Astrocyte (in vitro differentiated cells and primary cell): ENCODE data around the gene CERT1. TPM values are rescaled to one million over a fixed set of nuclear protein-coding genes. Genes with fewer than 3 reads are reported as not detected.

Experiments used
- DNase-seq: peaks from one replicate; pipeline ENCODE4 v3.0.0-alpha.2; 2010; ENCODE audit warnings: low read depth
- FAIRE-seq: peaks from 2 replicates; lab custom pipeline; 2011; peaks lifted over from hg19 to GRCh38; lab: Jason Lieb, UNC
- H2AFZ ChIP-seq: 2 replicates; pipeline ENCODE4 v1.6.0; 2012; ENCODE audit warnings: low read depth, low read length, inconsistent platforms
- H3K27ac ChIP-seq: 2 replicates; pipeline ENCODE4 v1.5.1; 2011; ENCODE audit warnings: low read depth, low read length, inconsistent platforms
- H3K27me3 ChIP-seq: 2 replicates; pipeline ENCODE4 v1.6.0; 2011; ENCODE audit warnings: low read length, inconsistent platforms; ENCODE audit not compliant: insufficient read depth
- H3K36me3 ChIP-seq: 2 replicates; pipeline ENCODE4 v1.5.1; 2011; ENCODE audit warnings: low read length, inconsistent platforms; ENCODE audit not compliant: insufficient read depth
- H3K4me1 ChIP-seq: 2 replicates; pipeline ENCODE4 v1.5.1; 2011; ENCODE audit warnings: low read length, inconsistent platforms; ENCODE audit not compliant: insufficient read depth
- H3K4me2 ChIP-seq: 2 replicates; pipeline ENCODE4 v1.6.0; 2012; ENCODE audit warnings: low read length, inconsistent platforms
- H3K4me3 ChIP-seq: 2 replicates; pipeline ENCODE4 v1.5.1; 2011; ENCODE audit warnings: low read depth, mild to moderate bottlenecking, low read length, inconsistent platforms; ENCODE audit not compliant: insufficient read depth
- H3K79me2 ChIP-seq: 2 replicates; pipeline ENCODE4 v1.6.0; 2012; ENCODE audit warnings: mild to moderate bottlenecking, low read length, inconsistent platforms; ENCODE audit not compliant: insufficient read depth
- H3K9ac ChIP-seq: 2 replicates; pipeline ENCODE4 v1.6.0; 2012; ENCODE audit warnings: mild to moderate bottlenecking, low read length, inconsistent platforms
- H3K9me3 ChIP-seq: 2 replicates; pipeline ENCODE4 v1.5.1; 2012; ENCODE audit warnings: low read depth, mild to moderate bottlenecking, low read length, inconsistent platforms; ENCODE audit not compliant: insufficient read depth
- H4K20me1 ChIP-seq: 2 replicates; pipeline ENCODE4 v1.6.0; 2012; ENCODE audit warnings: low read length, inconsistent platforms; ENCODE audit not compliant: insufficient read depth
- H3K27ac Mint-ChIP-seq: one replicate; pipeline ENCODE4 v1.8.0; 2021; ENCODE audit warnings: mild to moderate bottlenecking, mixed read lengths; ENCODE audit not compliant: unreplicated experiment
- H3K27me3 Mint-ChIP-seq: one replicate; pipeline ENCODE4 v1.8.0; 2021; ENCODE audit warnings: low read depth, mixed read lengths; ENCODE audit not compliant: unreplicated experiment
- H3K36me3 Mint-ChIP-seq: one replicate; pipeline ENCODE4 v1.8.0; 2021; ENCODE audit warnings: low read depth, mixed read lengths; ENCODE audit not compliant: unreplicated experiment
- H3K4me1 Mint-ChIP-seq: one replicate; pipeline ENCODE4 v1.8.0; 2021; ENCODE audit warnings: low read depth, mixed read lengths; ENCODE audit not compliant: unreplicated experiment
- H3K4me3 Mint-ChIP-seq: one replicate; pipeline ENCODE4 v1.8.0; 2021; ENCODE audit warnings: mild to moderate bottlenecking, moderate library complexity, mixed read lengths; ENCODE audit not compliant: unreplicated experiment
- H3K9me3 Mint-ChIP-seq: one replicate; pipeline ENCODE4 v1.8.0; 2021; ENCODE audit warnings: mild to moderate bottlenecking, mixed read lengths; ENCODE audit not compliant: unreplicated experiment
- CTCF ChIP-seq: IDR thresholded peaks from 2 replicates; pipeline ENCODE4 v1.5.1; 2011; ENCODE audit warnings: low read depth, mild to moderate bottlenecking, inconsistent platforms, low read length, moderate library complexity; ENCODE audit not compliant: insufficient read depth
- EZH2 ChIP-seq: IDR thresholded peaks from 2 replicates; pipeline ENCODE4 v1.6.1; 2012; ENCODE audit warnings: mild to moderate bottlenecking, low read length, inconsistent platforms; ENCODE audit not compliant: insufficient read depth
- total RNA-seq: library from RNA; stranded (reverse); gene quantifications from 2 replicates; pipeline ENCODE4 v1.2.1, GENCODE V29; 2021

Gene CERT1
- total RNA-seq, 1 donor from 2014 or later, result 29.6 TPM

GRCh38 chr5:75380099-75380498, 131.3 kb downstream of the CERT1 start:
- no peak for TF ChIP-seq CTCF
- TF ChIP-seq EZH2, result no peak
- Mint-ChIP-seq H3K27ac (no peak overlapping the region), H3K4me1 (no peaks in the 10 kb centered on the region), H3K27me3 (no peaks in the 10 kb centered on the region), H3K36me3 (peaks cover 9% of the 10 kb centered on the region), H3K4me3 (no peak overlapping the region), H3K9me3 (no peaks in the 10 kb centered on the region)
- Histone ChIP-seq H3K9ac (no peak overlapping the region), H3K79me2 (no peaks in the 10 kb centered on the region), H3K4me2 (no peak overlapping the region), H4K20me1 (no peaks in the 10 kb centered on the region), H2AFZ (no peak overlapping the region), H3K27ac (no peak overlapping the region), H3K27me3 (no peaks in the 10 kb centered on the region), H3K4me3 (no peak overlapping the region), H3K9me3 (no peaks in the 10 kb centered on the region), H3K4me1 (no peaks in the 10 kb centered on the region), H3K36me3 (peaks cover 7% of the 10 kb centered on the region)
- DNase-seq (no peak), FAIRE-seq (no peak)

- Mint-ChIP-seq H3K9me3 (no peaks in the 10 kb centered on the region), H3K4me3 (no peak overlapping the region), H3K36me3 (peaks cover 11% of the 10 kb centered on the region), H3K27ac (no peak overlapping the region), H3K27me3 (no peaks in the 10 kb centered on the region), H3K4me1 (no peaks in the 10 kb centered on the region)
- no peak overlapping the region for H3K4me3 ChIP-seq
- no peak for TF ChIP-seq CTCF
- no peak for TF ChIP-seq EZH2
- H2AFZ ChIP-seq, result no peak overlapping the region
- no peak for DNase-seq
- no peaks in the 10 kb centered on the region for H3K4me1 ChIP-seq
- no peak for FAIRE-seq
- H3K79me2 ChIP-seq, result no peaks in the 10 kb centered on the region
- no peak overlapping the region for H3K9ac ChIP-seq
- no peaks in the 10 kb centered on the region for H4K20me1 ChIP-seq
- no peak overlapping the region for H3K4me2 ChIP-seq
- H3K27me3 ChIP-seq, result no peaks in the 10 kb centered on the region
- no peak overlapping the region for H3K27ac ChIP-seq
- no peaks in the 10 kb centered on the region for H3K9me3 ChIP-seq
- peaks cover 6% of the 10 kb centered on the region for H3K36me3 ChIP-seq
These were observed 136.0 kb downstream of the CERT1 start for GRCh38 chr5:75375414-75375813.

GRCh38 chr5:75374394-75374814, 137.0 kb downstream of the CERT1 start:
- no peaks in the 10 kb centered on the region for H3K27me3 ChIP-seq
- no peak overlapping the region for H2AFZ ChIP-seq
- no peaks in the 10 kb centered on the region for H3K4me1 ChIP-seq
- H4K20me1 ChIP-seq, result no peaks in the 10 kb centered on the region
- DNase-seq (no peak), FAIRE-seq (no peak)
- no peaks in the 10 kb centered on the region for H3K79me2 ChIP-seq
- no peak overlapping the region for H3K4me3 Mint-ChIP-seq
- no peaks in the 10 kb centered on the region for H3K4me1 Mint-ChIP-seq
- H3K36me3 Mint-ChIP-seq, result peaks cover 6% of the 10 kb centered on the region
- no peaks in the 10 kb centered on the region for H3K9me3 Mint-ChIP-seq
- H3K4me3 ChIP-seq, result no peak overlapping the region
- H3K27ac Mint-ChIP-seq, result no peak overlapping the region
- TF ChIP-seq CTCF (no peak), EZH2 (no peak)
- H3K4me2 ChIP-seq, result no peak overlapping the region
- peaks cover 3% of the 10 kb centered on the region for H3K36me3 ChIP-seq
- H3K9ac ChIP-seq, result no peak overlapping the region
- no peak overlapping the region for H3K27ac ChIP-seq
- no peaks in the 10 kb centered on the region for H3K27me3 Mint-ChIP-seq
- H3K9me3 ChIP-seq, result no peaks in the 10 kb centered on the region
